NCI-H69 (cell line): ENCODE data around the gene ZNF37A.
"Not testable (repeated sequence)": the region's sequence is repeated elsewhere in the genome, so short reads cannot be mapped to it uniquely, and the experiment has no call there.

Experiments used
- DNase-seq: peaks from one replicate; lab custom pipeline; 2025; lab: John Stamatoyannopoulos, UW

Gene ZNF37A

GRCh38 chr10:38150891-38151463 is 56.8 kb downstream of the ZNF37A start:
- not testable (repeated sequence) for DNase-seq

GRCh38 chr10:38156416-38157269 is 62.5 kb downstream of the ZNF37A start:
- DNase-seq, result no peak

- no peak for DNase-seq
Measured at GRCh38 chr10:38157270-38157685, 63.1 kb downstream of the ZNF37A start.

GRCh38 chr10:38159004-38159403 is 64.9 kb downstream of the ZNF37A start:
- DNase-seq, result no peak

GRCh38 chr10:38163617-38164016 is 69.5 kb downstream of the ZNF37A start:
- DNase-seq, result no peak

- no peak for DNase-seq
Measured at GRCh38 chr10:38174336-38174735, 80.2 kb downstream of the ZNF37A start.

GRCh38 chr10:38184477-38184876 is 90.3 kb downstream of the ZNF37A start:
- DNase-seq, result no peak
